Prostate gland (tissue), 2 donors: ENCODE measurements around the gene SLC6A2. TPM values are rescaled to one million over a fixed set of nuclear protein-coding genes. Genes with fewer than 3 reads are reported as not detected.

Experiments used
- DNase-seq: peaks from one replicate; pipeline ENCODE4 v3.0.0-alpha.2; 2019; ENCODE audit warnings: low spot score
- H3K27ac ChIP-seq, 2 donors: fragments of 200-600 bp; sonication (generic); 2 replicates each; pipeline ENCODE4 v1.5.1; 2017 to 2019
- H3K27me3 ChIP-seq: fragments of 200-600 bp; sonication (generic); replicated peaks from 2 replicates; pipeline ENCODE4 v1.5.1; 2019; ENCODE audit not compliant: insufficient read depth
- H3K36me3 ChIP-seq, 2 donors: fragments of 200-600 bp; sonication (generic); 1 replicate in 1 of 2; 2 replicates in 1 of 2; pipeline versions ENCODE4 v1.5.1 to v1.8.1; 2017 to 2019
- H3K4me1 ChIP-seq: fragments of 200-600 bp; sonication (generic); replicated peaks from 2 replicates; pipeline ENCODE4 v1.5.1; 2019
- H3K4me3 ChIP-seq, 2 donors: fragments of 200-600 bp; sonication (generic); 2 replicates each; pipeline ENCODE4 v1.5.1; 2017 to 2019
- H3K9me3 ChIP-seq: fragments of 200-600 bp; sonication (generic); 2 replicates; pipeline ENCODE4 v1.5.1; 2017
- POLR2A ChIP-seq: fragments of 450-650 bp; IDR thresholded peaks from one replicate; pipeline ENCODE4 v1.6.1; 2016; ENCODE audit warnings: antibody characterized with exemption, mild to moderate bottlenecking
- POLR2AphosphoS5 ChIP-seq: sonication (generic); formaldehyde crosslinking; IDR thresholded peaks from one replicate; pipeline ENCODE4 v1.6.1; 2017; ENCODE audit warnings: antibody characterized with exemption
- WGBS: methylation state at CpG from one replicate; pipeline ENCODE4 v1.1.5; 2018; 5-methylcytosine and 5-hydroxymethylcytosine counted together
- intact Hi-C: fragments of 100-400 bp; cut with DNase I; formaldehyde crosslinking; loops from one replicate; pipeline ENCODE4 v1.14.2; 2022
- total RNA-seq, 2 donors: library from RNA; depleted of rRNA; stranded (reverse); fragments of >200 nt; gene quantifications; one replicate each; pipeline ENCODE4 v1.1.0, GENCODE V29; 2016
- TF ChIP-seq, protein P1 (sequence below), 4 experiments: fragments of 200-600 bp in 2 of 4; fragments of 450-650 bp in 2 of 4; sonication (generic) in 2 of 4; IDR thresholded peaks; 1 replicate in 3 of 4; 2 replicates in 1 of 4; pipeline ENCODE4 v1.5.1; 2016 to 2019; ENCODE audit warnings: antibody characterized with exemption in 4 of 4, mild to moderate bottlenecking in 2 of 4, moderate library complexity in 2 of 4

Gene SLC6A2
- total RNA-seq, 2 donors from 2014 or later: 0.32 to 2.6 TPM

DNA sequence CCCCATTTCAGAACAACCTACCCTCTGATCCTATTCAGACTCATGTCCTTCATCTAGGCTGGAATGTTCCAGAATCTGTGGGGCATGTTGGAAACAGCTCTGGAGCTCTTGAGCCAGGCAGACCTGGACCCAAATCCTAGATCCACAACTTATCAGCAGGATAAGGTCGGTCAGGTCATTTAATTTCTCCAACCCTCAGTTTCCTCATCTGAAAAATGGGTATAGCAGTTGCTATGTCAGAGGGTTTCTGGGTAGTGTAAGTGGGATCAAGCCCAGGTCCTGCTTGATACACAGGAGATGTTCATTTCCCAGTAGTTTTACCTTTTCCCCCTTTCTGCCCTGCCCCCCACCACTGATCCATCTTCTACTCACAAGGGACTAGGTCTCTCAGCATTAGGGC is 12.0 kb downstream of the SLC6A2 start:
- intact Hi-C loops: no loop called here
- no peaks in the 10 kb centered on the region for H3K27me3 ChIP-seq
- WGBS: 94% methylated on average over 1 of the region's 1 CpG
- no peak for TF ChIP-seq POLR2A
- TF ChIP-seq POLR2AphosphoS5: no peak
- TF ChIP-seq, protein P1, sequence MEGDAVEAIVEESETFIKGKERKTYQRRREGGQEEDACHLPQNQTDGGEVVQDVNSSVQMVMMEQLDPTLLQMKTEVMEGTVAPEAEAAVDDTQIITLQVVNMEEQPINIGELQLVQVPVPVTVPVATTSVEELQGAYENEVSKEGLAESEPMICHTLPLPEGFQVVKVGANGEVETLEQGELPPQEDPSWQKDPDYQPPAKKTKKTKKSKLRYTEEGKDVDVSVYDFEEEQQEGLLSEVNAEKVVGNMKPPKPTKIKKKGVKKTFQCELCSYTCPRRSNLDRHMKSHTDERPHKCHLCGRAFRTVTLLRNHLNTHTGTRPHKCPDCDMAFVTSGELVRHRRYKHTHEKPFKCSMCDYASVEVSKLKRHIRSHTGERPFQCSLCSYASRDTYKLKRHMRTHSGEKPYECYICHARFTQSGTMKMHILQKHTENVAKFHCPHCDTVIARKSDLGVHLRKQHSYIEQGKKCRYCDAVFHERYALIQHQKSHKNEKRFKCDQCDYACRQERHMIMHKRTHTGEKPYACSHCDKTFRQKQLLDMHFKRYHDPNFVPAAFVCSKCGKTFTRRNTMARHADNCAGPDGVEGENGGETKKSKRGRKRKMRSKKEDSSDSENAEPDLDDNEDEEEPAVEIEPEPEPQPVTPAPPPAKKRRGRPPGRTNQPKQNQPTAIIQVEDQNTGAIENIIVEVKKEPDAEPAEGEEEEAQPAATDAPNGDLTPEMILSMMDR (IDR thresholded peaks at IDR 0.05): no peak
- H3K4me1 ChIP-seq: no peaks in the 10 kb centered on the region
- no peak overlapping the region for H3K27ac ChIP-seq
- H3K36me3 ChIP-seq: no peaks in the 10 kb centered on the region
- H3K4me3 ChIP-seq: no peak overlapping the region
- no peak for DNase-seq
- no peaks in the 10 kb centered on the region for H3K9me3 ChIP-seq

DNA sequence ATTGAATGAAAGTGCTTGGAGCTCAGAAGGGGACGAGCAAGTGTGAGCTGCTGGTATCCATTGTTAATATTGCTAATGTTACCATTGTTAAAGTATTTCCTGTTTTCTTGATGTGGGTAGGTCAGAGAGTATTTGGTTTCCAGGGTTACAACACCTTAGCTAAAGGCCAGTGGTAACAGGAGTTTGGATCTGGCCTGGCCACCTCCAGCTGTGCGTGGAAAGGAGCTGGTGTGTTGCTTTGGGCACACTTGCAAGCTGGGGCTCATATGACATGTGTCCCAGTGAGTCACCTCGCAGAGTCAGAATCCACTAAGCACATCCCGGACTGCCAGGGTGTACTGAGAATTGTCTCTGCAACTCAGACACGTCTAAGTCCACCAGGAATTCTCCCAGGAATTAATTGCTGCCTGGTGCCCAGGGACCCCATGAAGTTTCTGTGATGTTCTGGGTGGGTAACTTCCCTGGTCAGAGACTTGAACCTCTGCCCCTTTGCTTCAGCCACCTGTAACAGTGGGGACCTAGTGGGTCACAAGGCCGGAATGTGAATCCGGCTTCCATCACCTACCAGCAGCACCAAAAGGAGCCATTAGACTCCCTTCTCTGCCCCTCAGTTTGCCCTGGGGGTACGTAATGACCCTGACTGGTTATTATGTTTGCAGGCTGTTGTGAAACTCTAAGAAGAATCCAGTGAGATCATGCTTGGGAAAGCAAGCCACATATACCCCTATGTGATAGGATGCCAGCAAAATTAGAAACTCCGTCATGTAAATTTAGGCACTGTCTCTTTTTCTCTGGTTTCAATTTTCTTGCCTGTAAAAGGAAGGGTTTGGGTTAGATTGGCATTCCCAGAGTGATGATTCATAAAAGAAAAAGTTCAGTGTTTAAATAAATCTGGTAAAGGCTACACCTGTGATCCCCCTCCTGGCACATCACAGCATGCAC is 12.8 kb downstream of the SLC6A2 start:
- Histone ChIP-seq H3K4me1 (no peaks in the 10 kb centered on the region), H3K4me3 (no peak overlapping the region), H3K36me3 (no peaks in the 10 kb centered on the region), H3K27me3 (no peaks in the 10 kb centered on the region), H3K27ac (no peak overlapping the region), H3K9me3 (no peaks in the 10 kb centered on the region)
- intact Hi-C loops: no loop called here
- DNase-seq: no peak
- TF ChIP-seq POLR2AphosphoS5 (no peak), POLR2A (no peak)
- TF ChIP-seq, protein P1 (IDR thresholded peaks at IDR 0.05): no peak
- WGBS: 64% methylated on average over 9 of the region's 9 CpGs

- Histone ChIP-seq H3K4me1 (no peaks in the 10 kb centered on the region), H3K27me3 (no peaks in the 10 kb centered on the region), H3K4me3 (no peak overlapping the region), H3K27ac (no peak overlapping the region), H3K9me3 (no peaks in the 10 kb centered on the region), H3K36me3 (no peaks in the 10 kb centered on the region)
- 96% methylated on average over 26 of the region's 26 CpGs for WGBS
- TF ChIP-seq POLR2A: no peak
- TF ChIP-seq, protein P1 (IDR thresholded peaks at IDR 0.05): no peak
- TF ChIP-seq POLR2AphosphoS5: no peak
- no peak for DNase-seq
- intact Hi-C loops: no loop called here
Observed at GRCh38 chr16:55671206-55671973, 15.6 kb downstream of the SLC6A2 start.

DNA sequence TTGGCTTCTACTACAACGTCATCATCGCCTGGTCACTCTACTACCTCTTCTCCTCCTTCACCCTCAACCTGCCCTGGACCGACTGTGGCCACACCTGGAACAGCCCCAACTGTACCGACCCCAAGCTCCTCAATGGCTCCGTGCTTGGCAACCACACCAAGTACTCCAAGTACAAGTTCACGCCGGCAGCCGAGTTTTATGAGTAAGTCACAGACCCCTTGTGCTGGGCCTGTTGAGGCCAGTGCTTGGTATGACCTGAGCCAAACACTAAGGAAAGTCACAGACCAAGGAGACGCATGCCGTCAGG is 16.1 kb downstream of the SLC6A2 start:
- TF ChIP-seq POLR2A (no peak), POLR2AphosphoS5 (no peak)
- TF ChIP-seq, protein P1 (IDR thresholded peaks at IDR 0.05): no peak

More for the DNA sequence above, 16.1 kb downstream of the SLC6A2 start:
- Histone ChIP-seq H3K9me3 (no peaks in the 10 kb centered on the region), H3K36me3 (no peaks in the 10 kb centered on the region), H3K4me3 (no peak overlapping the region), H3K27me3 (no peaks in the 10 kb centered on the region), H3K27ac (no peak overlapping the region), H3K4me1 (no peaks in the 10 kb centered on the region)
- no peak for DNase-seq
- WGBS: 75% methylated on average over 10 of the region's 10 CpGs
- intact Hi-C loops: no loop called here
